ENCODE measurements around the gene MEX3D.
"Not testable (repeated sequence)": the region's sequence is repeated elsewhere in the genome, so short reads cannot be mapped to it uniquely, and the experiment has no call there.

MEX3D gene

GRCh38 chr19:1551068-1552040 lies 16.8 kb downstream of the MEX3D start:
- Histone ChIP-seq H3K27me3 (no peaks in the 10 kb centered on the region), H3K4me3 (no peak overlapping the region), H3K4me1 (peaks cover 3% of the 10 kb centered on the region), H3K27ac (no peak overlapping the region), H4K20me1 (peaks cover 40% of the 10 kb centered on the region), H3K4me2 (no peak overlapping the region), H3K9me3 (peaks cover 12% of the 10 kb centered on the region; the same call in 1 of the 2 replicates), H3K9ac (no peak overlapping the region), H3K36me3 (peaks cover 39% of the 10 kb centered on the region)
- no peak for TF ChIP-seq Cebpa-rat (IDR thresholded peaks at IDR 0.05)

- no peak overlapping the region for H3K4me3 ChIP-seq
- no peak overlapping the region for H3K4me2 ChIP-seq
- TF ChIP-seq Cebpa-rat (IDR thresholded peaks at IDR 0.05): no peak
- peaks cover 28% of the 10 kb centered on the region for H4K20me1 ChIP-seq
- no peak overlapping the region for H3K27ac ChIP-seq
- peaks cover 25% of the 10 kb centered on the region for H3K36me3 ChIP-seq
- H3K9me3 ChIP-seq: peaks cover 12% of the 10 kb centered on the region; the same call in 1 of the 2 replicates
- H3K4me1 ChIP-seq: peaks cover 8% of the 10 kb centered on the region
- H3K27me3 ChIP-seq: no peaks in the 10 kb centered on the region
- H3K9ac ChIP-seq: no peak overlapping the region
These were observed 18.7 kb downstream of the MEX3D start for GRCh38 chr19:1549332-1549945.

GRCh38 chr19:1540365-1540925 lies 27.7 kb downstream of the MEX3D start:
- no peak for TF ChIP-seq Cebpa-rat (IDR thresholded peaks at IDR 0.05)
- Histone ChIP-seq H3K4me3 (no peak overlapping the region), H3K4me2 (peak overlapping the region; percentile 26; the same call in 1 of the 2 replicates)

GRCh38 chr19:1539749-1540148 lies 28.4 kb downstream of the MEX3D start:
- H3K27me3 ChIP-seq, H3K4me3 ChIP-seq, H3K36me3 ChIP-seq, H3K27ac ChIP-seq, H4K20me1 ChIP-seq, H3K9me3 ChIP-seq, H3K9ac ChIP-seq, H3K4me2 ChIP-seq: not testable (repeated sequence)
- H3K4me1 ChIP-seq: peaks cover 29% of the 10 kb centered on the region

More at GRCh38 chr19:1540365-1540925, 27.7 kb downstream of the MEX3D start:
- no peaks in the 10 kb centered on the region for H3K9me3 ChIP-seq
- no peaks in the 10 kb centered on the region for H3K36me3 ChIP-seq
- H3K27ac ChIP-seq: no peak overlapping the region
- H3K27me3 ChIP-seq: no peaks in the 10 kb centered on the region
- no peaks in the 10 kb centered on the region for H4K20me1 ChIP-seq
- H3K4me1 ChIP-seq: peaks cover 29% of the 10 kb centered on the region
- no peak overlapping the region for H3K9ac ChIP-seq

GRCh38 chr19:1538978-1539377 lies 29.1 kb downstream of the MEX3D start:
- no peaks in the 10 kb centered on the region for H4K20me1 ChIP-seq
- no peak overlapping the region for H3K27ac ChIP-seq
- no peaks in the 10 kb centered on the region for H3K9me3 ChIP-seq
- no peaks in the 10 kb centered on the region for H3K27me3 ChIP-seq
- H3K36me3 ChIP-seq: no peaks in the 10 kb centered on the region
- 0 out of 2 replicates have a peak overlapping the region, but pooled peaks have one; percentile 5 for H3K4me2 ChIP-seq
- H3K9ac ChIP-seq: no peak overlapping the region
- peaks cover 29% of the 10 kb centered on the region for H3K4me1 ChIP-seq
- no peak overlapping the region for H3K4me3 ChIP-seq
- no peak for TF ChIP-seq Cebpa-rat (IDR thresholded peaks at IDR 0.05)

GRCh38 chr19:1535699-1536098 lies 32.4 kb downstream of the MEX3D start:
- H3K27ac ChIP-seq, H3K4me2 ChIP-seq, H4K20me1 ChIP-seq, H3K9ac ChIP-seq, H3K36me3 ChIP-seq, H3K27me3 ChIP-seq, H3K9me3 ChIP-seq, H3K4me3 ChIP-seq: not testable (repeated sequence)
- H3K4me1 ChIP-seq: peaks cover 28% of the 10 kb centered on the region

GRCh38 chr19:1534972-1535371 lies 33.2 kb downstream of the MEX3D start:
- H3K9ac ChIP-seq: no peak overlapping the region
- no peaks in the 10 kb centered on the region for H3K36me3 ChIP-seq
- no peak for TF ChIP-seq Cebpa-rat (IDR thresholded peaks at IDR 0.05)
- H3K4me3 ChIP-seq: no peak overlapping the region
- H3K4me2 ChIP-seq: no peak overlapping the region
- H3K27ac ChIP-seq: no peak overlapping the region
- H3K4me1 ChIP-seq: peaks cover 21% of the 10 kb centered on the region
- no peaks in the 10 kb centered on the region for H3K27me3 ChIP-seq
- no peaks in the 10 kb centered on the region for H4K20me1 ChIP-seq
- no peaks in the 10 kb centered on the region for H3K9me3 ChIP-seq

GRCh38 chr19:1533510-1534150 lies 34.5 kb downstream of the MEX3D start:
- TF ChIP-seq Cebpa-rat (IDR thresholded peaks at IDR 0.05): no peak
- H4K20me1 ChIP-seq: no peaks in the 10 kb centered on the region
- H3K9ac ChIP-seq: no peak overlapping the region
- H3K4me3 ChIP-seq: no peak overlapping the region
- H3K27ac ChIP-seq: no peak overlapping the region
- no peaks in the 10 kb centered on the region for H3K27me3 ChIP-seq
- H3K36me3 ChIP-seq: no peaks in the 10 kb centered on the region
- H3K4me1 ChIP-seq: peaks cover 16% of the 10 kb centered on the region
- 0 out of 2 replicates have a peak overlapping the region, but pooled peaks have one; percentile 34 for H3K4me2 ChIP-seq
- H3K9me3 ChIP-seq: no peaks in the 10 kb centered on the region

GRCh38 chr19:1532003-1532402 lies 36.1 kb downstream of the MEX3D start:
- Histone ChIP-seq H3K4me3 (no peak overlapping the region), H3K27me3 (no peaks in the 10 kb centered on the region), H4K20me1 (no peaks in the 10 kb centered on the region), H3K36me3 (no peaks in the 10 kb centered on the region), H3K9ac (no peak overlapping the region), H3K4me2 (no peak overlapping the region), H3K27ac (no peak overlapping the region), H3K4me1 (peaks cover 14% of the 10 kb centered on the region), H3K9me3 (no peaks in the 10 kb centered on the region)
- TF ChIP-seq Cebpa-rat (IDR thresholded peaks at IDR 0.05): no peak

All from BLaER1 (cell line).